Measurements from ENCODE around the gene IL11RA.

DNA sequence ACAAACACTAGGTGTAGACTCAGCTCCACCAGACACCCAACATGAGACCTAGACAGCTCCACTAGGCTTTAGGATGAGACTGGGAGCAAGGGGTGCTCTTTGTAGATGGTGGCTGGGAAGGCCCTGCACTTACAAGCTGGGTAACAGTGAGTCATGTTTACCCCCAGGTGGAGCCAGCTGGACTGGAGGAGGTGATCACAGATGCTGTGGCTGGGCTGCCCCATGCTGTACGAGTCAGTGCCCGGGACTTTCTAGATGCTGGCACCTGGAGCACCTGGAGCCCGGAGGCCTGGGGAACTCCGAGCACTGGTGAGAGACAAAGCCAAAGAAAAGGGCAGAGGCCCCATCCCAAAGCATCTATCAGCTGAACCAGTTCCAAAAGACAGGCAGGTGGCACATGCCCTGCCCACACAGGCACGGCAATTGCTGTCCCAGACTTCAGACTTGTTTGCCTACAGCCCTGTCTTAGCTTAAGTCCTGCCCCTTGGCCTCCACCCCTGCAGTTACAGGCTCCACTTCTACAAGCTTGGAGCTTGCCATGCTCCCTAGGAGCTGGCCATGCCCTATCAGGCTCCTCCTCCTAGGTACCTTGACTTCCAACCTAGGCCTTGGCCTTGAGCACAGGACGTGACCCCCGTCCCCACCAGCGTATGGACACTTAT lies 7.7 kb downstream of the IL11RA start:
- TF ChIP-seq, protein P1, sequence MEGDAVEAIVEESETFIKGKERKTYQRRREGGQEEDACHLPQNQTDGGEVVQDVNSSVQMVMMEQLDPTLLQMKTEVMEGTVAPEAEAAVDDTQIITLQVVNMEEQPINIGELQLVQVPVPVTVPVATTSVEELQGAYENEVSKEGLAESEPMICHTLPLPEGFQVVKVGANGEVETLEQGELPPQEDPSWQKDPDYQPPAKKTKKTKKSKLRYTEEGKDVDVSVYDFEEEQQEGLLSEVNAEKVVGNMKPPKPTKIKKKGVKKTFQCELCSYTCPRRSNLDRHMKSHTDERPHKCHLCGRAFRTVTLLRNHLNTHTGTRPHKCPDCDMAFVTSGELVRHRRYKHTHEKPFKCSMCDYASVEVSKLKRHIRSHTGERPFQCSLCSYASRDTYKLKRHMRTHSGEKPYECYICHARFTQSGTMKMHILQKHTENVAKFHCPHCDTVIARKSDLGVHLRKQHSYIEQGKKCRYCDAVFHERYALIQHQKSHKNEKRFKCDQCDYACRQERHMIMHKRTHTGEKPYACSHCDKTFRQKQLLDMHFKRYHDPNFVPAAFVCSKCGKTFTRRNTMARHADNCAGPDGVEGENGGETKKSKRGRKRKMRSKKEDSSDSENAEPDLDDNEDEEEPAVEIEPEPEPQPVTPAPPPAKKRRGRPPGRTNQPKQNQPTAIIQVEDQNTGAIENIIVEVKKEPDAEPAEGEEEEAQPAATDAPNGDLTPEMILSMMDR (IDR thresholded peaks at IDR 0.05; ENCODE audit: low read depth, low read length): no peak
- TF ChIP-seq MAX (IDR thresholded peaks at IDR 0.05; ENCODE audit: low read depth, low read length): no peak
